Breast epithelium (tissue), 3 donors: ENCODE measurements around the gene MAP3K14.

Experiments
- CTCF ChIP-seq, 3 donors: fragments of 450-650 bp; IDR thresholded peaks; one replicate each; pipeline ENCODE4 v1.5.1; 2016 to 2017; ENCODE audit warnings: antibody characterized with exemption in 3 of 3, mild to moderate bottlenecking in 3 of 3, moderate library complexity in 3 of 3
- POLR2A ChIP-seq: fragments of 450-650 bp; IDR thresholded peaks from one replicate; pipeline ENCODE4 v1.6.1; 2016; ENCODE audit warnings: antibody characterized with exemption, mild to moderate bottlenecking, moderate library complexity

GRCh38 chr17:45314741-45315647 lies 1.8 kb downstream of the MAP3K14 start:
- TF ChIP-seq CTCF (IDR thresholded peaks at IDR 0.05) (no peak), POLR2A (no peak)
